GM10266 (cell line): ENCODE measurements around the gene HNRNPL.
A peak's percentile ranks its signal among the peaks of the same experiment; 100 is the strongest.
"Not testable (repeated sequence)": the region's sequence is repeated elsewhere in the genome, so short reads cannot be mapped to it uniquely, and the experiment has no call there.

Experiments used
- DNase-seq: peaks from one replicate; pipeline ENCODE4 v3.0.0; 2012; ENCODE audit errors: extremely low spot score
- TF ChIP-seq, protein P1 (sequence below): IDR thresholded peaks from 2 replicates; pipeline ENCODE4 v1.5.1; 2012; ENCODE audit warnings: mild to moderate bottlenecking, low read depth; ENCODE audit not compliant: control insufficient read depth, insufficient read depth; ENCODE audit errors: missing control alignments

The HNRNPL gene

DNA sequence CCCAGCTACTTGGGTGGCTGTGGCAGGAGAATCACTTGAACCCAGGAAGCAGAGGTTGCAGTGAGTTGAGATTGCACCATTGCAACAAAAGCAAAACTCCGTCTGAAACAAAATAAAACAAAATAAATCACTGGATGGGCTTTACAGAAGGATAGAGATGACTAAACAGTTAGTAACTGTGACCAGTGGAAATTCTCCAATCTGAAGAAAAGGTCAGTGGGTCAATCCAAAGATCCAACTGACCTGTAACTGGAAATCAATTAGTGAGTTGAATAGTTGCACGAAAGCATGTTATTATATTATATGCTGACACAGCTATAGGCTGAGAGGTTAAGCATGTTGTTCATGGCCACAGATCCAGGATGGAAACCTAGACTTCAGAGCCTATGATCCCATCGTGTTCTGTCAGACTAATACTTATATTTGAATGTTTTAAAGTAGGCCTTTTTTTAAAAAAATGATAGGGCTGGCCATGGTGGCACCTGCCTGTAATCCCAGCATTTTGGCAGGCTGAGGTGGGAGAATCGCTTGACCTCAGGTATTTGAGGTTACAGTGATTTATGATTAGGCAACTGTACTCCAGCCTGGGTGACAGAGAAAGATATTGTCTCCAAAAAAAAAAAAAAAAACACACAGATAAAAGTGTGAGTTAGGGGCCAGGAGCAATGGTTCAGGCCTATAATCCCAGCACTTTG lies 19.6 kb downstream of the HNRNPL start:
- TF ChIP-seq, protein P1, sequence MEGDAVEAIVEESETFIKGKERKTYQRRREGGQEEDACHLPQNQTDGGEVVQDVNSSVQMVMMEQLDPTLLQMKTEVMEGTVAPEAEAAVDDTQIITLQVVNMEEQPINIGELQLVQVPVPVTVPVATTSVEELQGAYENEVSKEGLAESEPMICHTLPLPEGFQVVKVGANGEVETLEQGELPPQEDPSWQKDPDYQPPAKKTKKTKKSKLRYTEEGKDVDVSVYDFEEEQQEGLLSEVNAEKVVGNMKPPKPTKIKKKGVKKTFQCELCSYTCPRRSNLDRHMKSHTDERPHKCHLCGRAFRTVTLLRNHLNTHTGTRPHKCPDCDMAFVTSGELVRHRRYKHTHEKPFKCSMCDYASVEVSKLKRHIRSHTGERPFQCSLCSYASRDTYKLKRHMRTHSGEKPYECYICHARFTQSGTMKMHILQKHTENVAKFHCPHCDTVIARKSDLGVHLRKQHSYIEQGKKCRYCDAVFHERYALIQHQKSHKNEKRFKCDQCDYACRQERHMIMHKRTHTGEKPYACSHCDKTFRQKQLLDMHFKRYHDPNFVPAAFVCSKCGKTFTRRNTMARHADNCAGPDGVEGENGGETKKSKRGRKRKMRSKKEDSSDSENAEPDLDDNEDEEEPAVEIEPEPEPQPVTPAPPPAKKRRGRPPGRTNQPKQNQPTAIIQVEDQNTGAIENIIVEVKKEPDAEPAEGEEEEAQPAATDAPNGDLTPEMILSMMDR, result no peak
- no peak for DNase-seq

DNA sequence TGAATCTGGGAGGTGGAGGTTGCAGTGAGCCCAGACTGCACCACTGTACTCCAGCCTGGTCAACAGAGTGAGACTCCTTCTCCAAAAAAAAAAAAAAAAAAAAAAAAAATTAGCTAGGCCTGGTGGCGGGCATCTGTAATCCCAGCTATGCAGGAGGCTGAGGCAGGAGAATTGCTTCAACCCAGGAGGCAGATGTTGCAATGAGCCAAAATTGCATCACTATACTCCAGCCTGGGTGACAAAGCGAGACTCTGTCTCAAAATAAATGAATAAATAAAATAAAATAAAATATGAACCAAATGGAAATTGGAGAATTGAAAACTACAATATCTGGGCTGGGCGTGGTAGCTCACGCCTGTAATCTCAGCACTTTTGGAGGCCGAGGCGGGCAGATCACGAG lies 20.6 kb downstream of the HNRNPL start:
- DNase-seq, result not testable (repeated sequence)

DNA sequence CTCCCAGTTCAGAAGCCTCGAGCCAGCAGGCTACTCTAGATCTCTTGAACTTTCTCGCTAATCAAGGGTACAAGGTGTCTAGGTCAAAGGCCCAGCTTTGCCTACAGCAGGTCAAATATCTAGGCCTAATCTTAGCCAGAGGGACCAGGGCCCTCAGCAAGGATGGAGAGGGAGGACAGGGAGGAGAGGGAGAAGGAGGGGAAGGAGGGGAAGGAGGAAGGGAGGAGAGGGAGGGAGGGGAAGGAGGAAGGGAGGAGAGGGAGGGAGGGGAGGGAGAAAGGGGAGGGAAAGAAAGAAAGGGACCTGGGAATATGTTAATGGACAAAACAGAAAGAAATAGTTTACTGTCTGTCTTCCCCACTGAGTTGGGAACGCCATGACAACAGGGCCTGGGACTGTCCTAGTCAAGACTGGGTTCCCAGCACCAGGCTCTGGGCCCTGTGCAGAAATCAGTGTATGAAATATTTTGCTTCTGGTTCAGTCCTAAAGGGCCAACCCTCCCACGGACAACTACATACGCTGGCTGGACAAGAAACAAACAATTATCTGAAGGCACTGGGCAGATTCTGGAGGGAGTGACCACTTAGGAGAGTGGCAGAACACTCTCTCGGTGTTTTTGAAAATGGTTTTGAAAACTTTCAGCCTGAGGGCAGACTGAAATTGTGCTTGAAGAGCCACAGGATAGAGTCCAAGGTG lies 22.8 kb downstream of the HNRNPL start:
- TF ChIP-seq, protein P1, result no peak
- DNase-seq, result no peak

DNA sequence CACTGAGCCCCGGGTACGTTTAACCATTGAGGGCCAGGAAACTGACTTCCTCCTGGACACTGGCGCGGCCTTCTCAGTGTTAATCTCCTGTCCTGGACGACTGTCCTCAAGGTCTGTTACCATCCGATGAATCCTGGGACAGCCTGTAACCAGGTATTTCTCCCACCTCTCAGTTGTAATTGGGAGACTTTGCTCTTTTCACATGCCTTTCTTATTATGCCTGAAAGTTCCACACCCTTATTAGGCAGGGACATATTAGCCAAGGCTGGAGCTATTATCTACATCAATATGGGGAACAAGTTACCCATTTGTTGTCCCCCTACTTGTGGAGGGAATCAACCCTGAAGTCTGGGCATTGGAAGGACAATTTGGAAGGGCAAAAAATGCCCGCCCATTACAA lies 23.9 kb downstream of the HNRNPL start:
- DNase-seq, result not testable (repeated sequence)

DNA sequence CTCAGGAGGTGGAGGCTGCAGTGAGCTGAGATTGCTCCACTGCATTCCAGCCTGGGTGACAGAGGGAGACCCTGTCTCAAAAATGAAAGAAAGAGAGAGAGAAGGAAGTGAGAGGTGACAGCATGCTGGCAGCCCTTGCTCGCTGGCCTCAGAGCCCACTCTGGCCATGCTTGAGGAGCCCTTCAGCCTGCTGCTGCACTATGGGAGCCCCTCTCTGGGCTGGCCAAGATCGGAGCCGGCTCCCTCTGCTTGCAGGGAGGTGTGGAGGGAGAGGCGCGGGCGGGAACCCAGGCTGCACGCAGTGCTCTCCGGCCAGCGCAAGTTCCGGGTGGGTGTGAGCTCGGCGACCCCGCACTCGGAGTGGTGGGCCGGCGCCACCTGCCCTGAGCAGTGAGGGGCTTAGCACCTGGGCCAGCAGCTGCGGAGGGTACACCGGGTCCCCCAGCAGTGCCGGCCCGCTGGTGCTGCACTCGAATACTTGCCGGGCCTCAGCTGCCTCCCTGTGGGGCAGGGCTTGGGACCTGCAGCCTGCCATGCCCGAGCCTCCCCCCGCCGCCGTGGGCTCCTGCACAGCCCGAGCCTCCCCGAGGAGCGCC lies 28.5 kb downstream of the HNRNPL start:
- not testable (repeated sequence) for DNase-seq

DNA sequence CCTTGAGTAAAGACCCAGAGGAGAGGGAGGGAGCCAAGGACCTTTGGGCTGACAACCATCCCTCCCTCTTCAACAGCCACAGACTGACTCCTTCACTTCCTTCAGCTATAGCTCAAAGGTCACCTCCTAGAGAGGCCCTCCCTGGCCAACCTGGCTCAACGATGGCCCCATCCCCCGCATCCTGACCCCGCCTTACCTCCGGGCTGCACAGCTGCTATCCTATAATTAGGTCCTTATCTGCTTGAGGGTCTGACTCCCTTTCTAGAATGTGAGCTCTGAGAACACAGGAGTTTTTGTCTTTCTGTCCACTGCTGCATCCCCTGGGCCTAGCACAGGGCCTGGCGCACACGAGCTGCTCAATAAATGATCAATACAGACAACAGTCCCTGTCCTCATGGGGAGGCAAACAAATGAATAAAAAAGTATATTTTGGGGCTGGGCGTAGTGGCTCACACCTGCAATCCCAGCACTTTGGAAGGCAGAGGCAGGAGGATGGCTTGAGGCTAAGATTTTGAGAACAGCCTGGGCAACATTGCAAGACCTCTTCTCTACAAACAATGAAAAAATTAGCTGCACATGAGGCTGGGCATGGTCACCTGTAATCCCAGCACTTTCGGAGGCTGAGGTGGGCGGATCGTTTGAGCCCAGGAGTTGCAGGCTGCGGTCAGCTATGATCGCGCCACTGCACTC lies 30.4 kb downstream of the HNRNPL start:
- TF ChIP-seq, protein P1, result no peak
- no peak for DNase-seq

DNA sequence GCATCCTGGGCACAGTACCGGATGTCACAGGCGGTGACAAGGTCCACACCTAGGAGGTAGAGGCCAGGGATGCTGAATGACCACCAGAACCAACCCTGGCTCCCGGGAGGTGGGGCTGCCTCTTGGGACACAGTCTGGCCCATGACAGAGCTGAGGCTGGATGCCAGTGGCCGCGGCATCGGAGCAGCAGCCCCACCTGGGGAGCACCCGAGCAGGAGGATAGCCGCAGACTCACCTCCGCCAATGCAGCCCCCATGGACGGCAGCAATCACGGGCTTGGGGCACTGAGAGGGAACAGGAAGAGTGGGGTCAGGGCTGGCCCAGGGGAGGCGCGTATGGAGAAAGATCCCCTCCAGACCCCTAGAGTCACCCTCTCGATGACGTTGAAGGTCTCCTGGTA lies 32.7 kb downstream of the HNRNPL start:
- TF ChIP-seq, protein P1, result no peak
- peak; percentile 7 for DNase-seq

DNA sequence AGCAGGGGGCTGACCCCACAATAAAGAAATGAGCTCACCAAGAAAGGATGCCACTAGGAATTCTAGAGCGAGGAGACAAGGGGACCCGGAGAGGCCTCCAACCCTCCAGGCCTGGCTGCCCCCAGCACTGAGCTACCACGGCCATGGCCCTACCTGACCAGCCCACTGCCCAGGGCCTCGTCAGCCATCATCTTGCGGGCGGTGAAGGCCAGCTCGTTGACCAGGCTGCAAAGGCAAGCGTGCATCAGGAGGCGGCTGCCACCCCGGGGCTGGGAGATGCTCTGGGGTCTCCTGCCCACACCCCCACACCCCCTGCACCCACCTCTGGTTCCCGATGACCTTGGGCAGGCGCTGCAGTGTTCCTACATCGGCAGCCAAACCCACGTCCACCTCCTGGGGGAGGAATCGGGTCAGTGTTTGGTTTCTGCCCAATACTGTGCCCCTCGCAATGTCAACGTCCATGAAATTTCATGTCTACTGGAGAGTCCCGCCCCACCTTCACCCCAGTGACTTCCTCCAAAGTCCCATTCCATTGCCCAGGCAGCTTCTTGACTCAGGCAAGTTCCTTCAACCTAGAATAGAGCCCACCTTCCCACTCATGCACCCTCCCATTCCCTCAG lies 33.5 kb downstream of the HNRNPL start:
- TF ChIP-seq, protein P1, result no peak
- no peak for DNase-seq
